ENCODE results near the gene RAB4A. TPM values are rescaled to one million over a fixed set of nuclear protein-coding genes. Genes with fewer than 3 reads are reported as not detected.
A peak's percentile ranks its signal among the peaks of the same experiment; 100 is the strongest.

RAB4A gene
- total and polyA plus RNA-seq, 3 donors from 2014 or later = 27.2 to 55.1 (median 30.2) TPM

DNA sequence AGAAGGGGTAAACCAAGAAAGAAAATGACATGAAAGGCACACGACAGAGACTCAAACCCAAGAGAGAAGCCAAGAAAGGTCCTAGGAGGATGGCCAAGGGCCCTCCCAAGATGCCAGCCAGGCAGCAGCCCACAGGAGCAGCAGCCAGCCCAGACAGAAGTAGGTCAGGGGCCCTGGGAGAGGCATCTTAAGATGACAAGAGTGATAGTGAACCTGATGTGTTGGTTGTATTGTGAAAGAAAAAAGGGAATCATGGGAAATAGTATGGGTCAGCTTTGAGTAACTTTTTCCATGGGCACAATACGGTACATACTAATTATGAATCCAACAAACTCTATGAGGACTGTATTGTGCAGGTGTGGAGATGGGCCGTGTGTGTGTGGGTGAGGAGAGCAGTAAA lies 68.6 kb downstream of the RAB4A start:
- DNase-seq = no peak
- TF ChIP-seq POLR2A (IDR thresholded peaks at IDR 0.05) = no peak
- TF ChIP-seq, protein P1, sequence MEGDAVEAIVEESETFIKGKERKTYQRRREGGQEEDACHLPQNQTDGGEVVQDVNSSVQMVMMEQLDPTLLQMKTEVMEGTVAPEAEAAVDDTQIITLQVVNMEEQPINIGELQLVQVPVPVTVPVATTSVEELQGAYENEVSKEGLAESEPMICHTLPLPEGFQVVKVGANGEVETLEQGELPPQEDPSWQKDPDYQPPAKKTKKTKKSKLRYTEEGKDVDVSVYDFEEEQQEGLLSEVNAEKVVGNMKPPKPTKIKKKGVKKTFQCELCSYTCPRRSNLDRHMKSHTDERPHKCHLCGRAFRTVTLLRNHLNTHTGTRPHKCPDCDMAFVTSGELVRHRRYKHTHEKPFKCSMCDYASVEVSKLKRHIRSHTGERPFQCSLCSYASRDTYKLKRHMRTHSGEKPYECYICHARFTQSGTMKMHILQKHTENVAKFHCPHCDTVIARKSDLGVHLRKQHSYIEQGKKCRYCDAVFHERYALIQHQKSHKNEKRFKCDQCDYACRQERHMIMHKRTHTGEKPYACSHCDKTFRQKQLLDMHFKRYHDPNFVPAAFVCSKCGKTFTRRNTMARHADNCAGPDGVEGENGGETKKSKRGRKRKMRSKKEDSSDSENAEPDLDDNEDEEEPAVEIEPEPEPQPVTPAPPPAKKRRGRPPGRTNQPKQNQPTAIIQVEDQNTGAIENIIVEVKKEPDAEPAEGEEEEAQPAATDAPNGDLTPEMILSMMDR (IDR thresholded peaks at IDR 0.05) = no peak
- Histone ChIP-seq H3K9me3 (no peaks in the 10 kb centered on the region), H3K4me1 (peaks cover 11% of the 10 kb centered on the region), H3K4me3 (no peak overlapping the region), H3K27me3 (no peaks in the 10 kb centered on the region), H3K27ac (no peak overlapping the region), H3K36me3 (ENCODE audit: low read depth, missing control alignments) (no peaks in the 10 kb centered on the region)
- intact Hi-C loops (cut with DNase I; ENCODE audit: low total_unique reads) = no loop called here
- WGBS, 2 donors = 84 to 89% methylated on average over 3 of the region's 3 CpGs

GRCh38 chr1:229340496-229340895 lies 69.6 kb downstream of the RAB4A start:
- 66 to 77% methylated on average over 6 of the region's 6 CpGs for WGBS, 2 donors
- H3K4me3 ChIP-seq = no peak overlapping the region
- peaks cover 11% of the 10 kb centered on the region for H3K4me1 ChIP-seq
- TF ChIP-seq, protein P1 (IDR thresholded peaks at IDR 0.05) = no peak
- no peak for TF ChIP-seq POLR2A (IDR thresholded peaks at IDR 0.05)
- no peak overlapping the region for H3K27ac ChIP-seq
- no peaks in the 10 kb centered on the region for H3K27me3 ChIP-seq
- H3K9me3 ChIP-seq = no peaks in the 10 kb centered on the region
- intact Hi-C loops (cut with DNase I; ENCODE audit: low total_unique reads) = no loop called here
- DNase-seq = no peak
- H3K36me3 ChIP-seq (ENCODE audit: low read depth, missing control alignments) = no peaks in the 10 kb centered on the region

- TF ChIP-seq, protein P1 (IDR thresholded peaks at IDR 0.05) = no peak
- TF ChIP-seq POLR2A (IDR thresholded peaks at IDR 0.05) = no peak
- Histone ChIP-seq H3K27me3 (no peaks in the 10 kb centered on the region), H3K36me3 (ENCODE audit: low read depth, missing control alignments) (no peaks in the 10 kb centered on the region), H3K4me3 (peak overlapping the region; percentile 80 to 95), H3K9me3 (no peaks in the 10 kb centered on the region), H3K27ac (peak overlapping the region in 1 of 2 donors; percentile 88), H3K4me1 (peaks cover 11% of the 10 kb centered on the region)
- intact Hi-C loops (cut with DNase I; ENCODE audit: low total_unique reads) = no loop called here
- DNase-seq = peak; percentile 88
- 2 to 3% methylated on average over 30 to 36 of the region's 103 CpGs for WGBS, 2 donors
These were observed 71.1 kb downstream of the RAB4A start for GRCh38 chr1:229341774-229342655.

DNA sequence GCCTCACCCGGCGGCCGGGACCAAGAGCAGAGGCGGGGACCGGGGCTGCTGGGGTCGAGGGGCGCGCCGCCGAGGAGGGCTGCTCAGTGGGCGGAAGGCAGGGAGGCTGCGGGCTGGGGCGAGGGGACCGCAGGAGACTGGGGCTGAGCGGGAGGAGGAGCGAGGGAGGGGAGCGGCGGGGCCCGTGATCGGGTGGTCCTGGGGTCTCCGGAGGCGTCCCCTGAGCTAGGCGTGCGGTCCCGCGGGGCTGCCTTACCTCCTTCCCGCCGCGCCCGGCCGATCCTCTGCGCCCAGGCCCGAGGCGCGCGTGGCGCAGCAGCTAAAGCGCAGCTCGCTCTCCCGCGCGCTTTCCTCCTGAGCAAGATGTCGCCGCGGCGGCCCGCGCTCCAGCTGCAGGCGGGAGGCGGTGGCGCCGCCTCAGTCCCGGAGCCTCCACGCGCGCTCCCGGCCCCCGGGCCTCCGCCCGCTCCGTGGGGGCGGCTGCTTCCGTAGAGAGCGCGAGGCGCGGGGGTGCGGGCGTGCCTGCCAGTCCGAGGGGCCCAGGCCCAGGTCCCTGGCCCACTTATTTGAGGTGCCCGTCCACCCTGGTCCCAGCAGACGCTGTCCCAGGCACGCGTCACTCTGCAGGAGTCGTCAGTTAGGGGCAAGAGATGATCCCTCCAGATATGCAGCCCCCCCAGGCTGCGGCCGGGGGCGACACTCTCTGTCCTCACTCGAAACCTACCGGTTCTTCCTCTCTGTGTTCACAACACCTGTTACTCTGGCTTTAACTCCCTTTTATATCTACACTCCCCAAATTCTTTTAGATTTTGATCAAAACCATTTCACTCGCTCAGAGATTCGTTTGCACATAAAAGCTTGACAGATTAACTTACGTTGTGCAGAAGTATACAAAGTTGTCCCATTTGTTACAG lies 72.0 kb downstream of the RAB4A start, which contains the start of gene CCSAP:
CCSAP (minus strand) TSS at position 392 of the 914 bp plus-strand sequence. CDS start 582 bp downstream, outside the sequence.
- no peak for TF ChIP-seq POLR2A (IDR thresholded peaks at IDR 0.05)
- TF ChIP-seq, protein P1 (IDR thresholded peaks at IDR 0.05) = no peak
- Histone ChIP-seq H3K27me3 (no peaks in the 10 kb centered on the region), H3K36me3 (ENCODE audit: low read depth, missing control alignments) (no peaks in the 10 kb centered on the region), H3K27ac (peak within 1 kb of the TSS; percentile 88 to 90), H3K9me3 (no peaks in the 10 kb centered on the region), H3K4me3 (peak within 1 kb of the TSS; percentile 80 to 95), H3K4me1 (peaks cover 11% of the 10 kb centered on the region)
- DNase-seq = peak; percentile 57
- 1% methylated on average over 15 to 63 of the region's 83 CpGs for WGBS, 2 donors
- intact Hi-C loops (cut with DNase I; ENCODE audit: low total_unique reads) = no loop called here
